ENCODE results near the gene WTAP.
"Not testable (repeated sequence)": the region's sequence is repeated elsewhere in the genome, so short reads cannot be mapped to it uniquely, and the experiment has no call there.

The WTAP gene

GRCh38 chr6:159726918-159727716 is at the start of gene WTAP:
Gene WTAP, plus strand, starts transcription at chr6:159727506. Its CDS starts 8,760 bp downstream, at chr6:159736266.
- peak; percentile 71 for DNase-seq (ENCODE audit: low read depth)

GRCh38 chr6:159677506-159678165 is 49.7 kb upstream of the WTAP start:
- no peak for DNase-seq (ENCODE audit: low read depth)

- no peak for DNase-seq (ENCODE audit: low read depth)
Observed at GRCh38 chr6:159678574-159678973, 48.7 kb upstream of the WTAP start.

- DNase-seq (ENCODE audit: low read depth) = no peak
Observed at GRCh38 chr6:159679091-159680077, 47.9 kb upstream of the WTAP start.

GRCh38 chr6:159680104-159680503 is 47.2 kb upstream of the WTAP start:
- no peak for DNase-seq (ENCODE audit: low read depth)

- DNase-seq (ENCODE audit: low read depth) = no peak
Observed at GRCh38 chr6:159681191-159681880, 46.0 kb upstream of the WTAP start.

GRCh38 chr6:159682295-159682694 is 45.0 kb upstream of the WTAP start:
- no peak for DNase-seq (ENCODE audit: low read depth)

GRCh38 chr6:159682810-159683209 is 44.5 kb upstream of the WTAP start:
- DNase-seq (ENCODE audit: low read depth) = no peak

GRCh38 chr6:159684013-159684304 is 43.3 kb upstream of the WTAP start:
- DNase-seq (ENCODE audit: low read depth) = no peak

- DNase-seq (ENCODE audit: low read depth) = no peak
Observed at GRCh38 chr6:159686040-159686439, 41.3 kb upstream of the WTAP start.

GRCh38 chr6:159686703-159687102 is 40.6 kb upstream of the WTAP start:
- no peak for DNase-seq (ENCODE audit: low read depth)

- no peak for DNase-seq (ENCODE audit: low read depth)
Observed at GRCh38 chr6:159687341-159687740, 40.0 kb upstream of the WTAP start.

- DNase-seq (ENCODE audit: low read depth) = no peak
Observed at GRCh38 chr6:159688266-159688905, 38.9 kb upstream of the WTAP start.

GRCh38 chr6:159689001-159689400 is 38.3 kb upstream of the WTAP start:
- no peak for DNase-seq (ENCODE audit: low read depth)

GRCh38 chr6:159690135-159690534 is 37.2 kb upstream of the WTAP start:
- not testable (repeated sequence) for DNase-seq (ENCODE audit: low read depth)

GRCh38 chr6:159691133-159691962 is 36.0 kb upstream of the WTAP start:
- peak; percentile 72 for DNase-seq (ENCODE audit: low read depth)

GRCh38 chr6:159691963-159692287 is 35.4 kb upstream of the WTAP start:
- DNase-seq (ENCODE audit: low read depth) = no peak

- DNase-seq (ENCODE audit: low read depth) = no peak
Observed at GRCh38 chr6:159692303-159693127, 34.8 kb upstream of the WTAP start.

GRCh38 chr6:159693128-159693893 is 34.0 kb upstream of the WTAP start, which contains the start of gene SOD2:
Gene SOD2, minus strand, starts transcription at chr6:159693241. Its CDS starts 74 bp downstream, at chr6:159693167.
- DNase-seq (ENCODE audit: low read depth) = no peak

Data from GM04503 (cell line).